Right atrium auricular region (tissue), 2 donors: Measurements from ENCODE around the gene PTPN14. TPM values are rescaled to one million over a fixed set of nuclear protein-coding genes. Genes with fewer than 3 reads are reported as not detected.

Source experiments
- DNase-seq: peaks from one replicate; pipeline ENCODE4 v3.0.0-alpha.2; 2019; ENCODE audit warnings: low spot score
- H3K27ac ChIP-seq, 2 donors: fragments of 200-600 bp; sonication (generic); 1 replicate in 1 of 2; 2 replicates in 1 of 2; pipeline ENCODE4 v1.5.1; 2016 to 2019
- H3K27me3 ChIP-seq, 2 donors: fragments of 200-600 bp; sonication (generic); one replicate each; pipeline versions ENCODE4 v1.5.1 to v1.6.0; 2017 to 2019
- H3K36me3 ChIP-seq: fragments of 200-600 bp; sonication (generic); one replicate; pipeline ENCODE4 v1.5.1; 2016
- H3K4me1 ChIP-seq, 2 donors: fragments of 200-600 bp; sonication (generic); one replicate each; pipeline versions ENCODE4 v1.5.1 to v1.6.0; 2017 to 2019
- H3K4me3 ChIP-seq, 2 donors: fragments of 200-600 bp; sonication (generic); 1 replicate in 1 of 2; 2 replicates in 1 of 2; pipeline ENCODE4 v1.5.1; 2017 to 2019; ENCODE audit warnings: mild to moderate bottlenecking in 1 of 2, moderate library complexity in 1 of 2
- H3K9me3 ChIP-seq, 2 donors: fragments of 200-600 bp; sonication (generic); one replicate each; pipeline ENCODE4 v1.5.1; 2019
- CTCF ChIP-seq, 2 donors: fragments of 200-600 bp; sonication (generic); IDR thresholded peaks; one replicate each; pipeline ENCODE4 v1.5.1; 2019; ENCODE audit warnings: antibody characterized with exemption in 2 of 2
- total RNA-seq, 2 donors: library from RNA; depleted of rRNA; stranded (reverse); fragments of >200 nt; gene quantifications; one replicate each; pipeline ENCODE4 v1.1.0, GENCODE V29; 2016

The PTPN14 gene
- total RNA-seq, 2 donors from 2014 or later: 8.4 to 27.2 TPM

GRCh38 chr1:214547747-214548146 is 3.7 kb downstream of the PTPN14 start:
- peaks cover 0 to 32% of the 10 kb centered on the region in 2 donors for H3K4me1 ChIP-seq
- TF ChIP-seq CTCF (IDR thresholded peaks at IDR 0.05): no peak
- H3K9me3 ChIP-seq: no peaks in the 10 kb centered on the region
- no peaks in the 10 kb centered on the region for H3K27me3 ChIP-seq
- H3K27ac ChIP-seq: no peak overlapping the region
- no peak for DNase-seq
- H3K4me3 ChIP-seq: no peak overlapping the region
- no peaks in the 10 kb centered on the region for H3K36me3 ChIP-seq

- H3K36me3 ChIP-seq: no peaks in the 10 kb centered on the region
- no peak overlapping the region for H3K4me3 ChIP-seq
- no peaks in the 10 kb centered on the region for H3K27me3 ChIP-seq
- H3K4me1 ChIP-seq: peaks cover 0 to 27% of the 10 kb centered on the region in 2 donors
- H3K9me3 ChIP-seq: no peaks in the 10 kb centered on the region
- DNase-seq: no peak
- no peak overlapping the region for H3K27ac ChIP-seq
- no peak for TF ChIP-seq CTCF (IDR thresholded peaks at IDR 0.05)
Observed at GRCh38 chr1:214546886-214547641, 4.3 kb downstream of the PTPN14 start.

GRCh38 chr1:214546084-214546483 is 5.3 kb downstream of the PTPN14 start:
- H3K27me3 ChIP-seq: no peaks in the 10 kb centered on the region
- no peak overlapping the region for H3K4me3 ChIP-seq
- H3K4me1 ChIP-seq: peaks cover 0 to 27% of the 10 kb centered on the region in 2 donors
- no peaks in the 10 kb centered on the region for H3K36me3 ChIP-seq
- H3K27ac ChIP-seq: no peak overlapping the region
- no peaks in the 10 kb centered on the region for H3K9me3 ChIP-seq
- no peak for TF ChIP-seq CTCF (IDR thresholded peaks at IDR 0.05)
- no peak for DNase-seq

- Histone ChIP-seq H3K27me3 (no peaks in the 10 kb centered on the region), H3K4me3 (no peak overlapping the region), H3K36me3 (no peaks in the 10 kb centered on the region), H3K4me1 (peaks cover 0 to 25% of the 10 kb centered on the region in 2 donors), H3K27ac (no peak overlapping the region), H3K9me3 (no peaks in the 10 kb centered on the region)
- TF ChIP-seq CTCF (IDR thresholded peaks at IDR 0.05): no peak
- DNase-seq: no peak
Observed at GRCh38 chr1:214545293-214545692, 6.1 kb downstream of the PTPN14 start.

GRCh38 chr1:214544791-214545190 is 6.6 kb downstream of the PTPN14 start:
- no peaks in the 10 kb centered on the region for H3K27me3 ChIP-seq
- H3K4me1 ChIP-seq: peaks cover 0 to 24% of the 10 kb centered on the region in 2 donors
- TF ChIP-seq CTCF (IDR thresholded peaks at IDR 0.05): no peak
- H3K36me3 ChIP-seq: no peaks in the 10 kb centered on the region
- no peak overlapping the region for H3K4me3 ChIP-seq
- no peak overlapping the region for H3K27ac ChIP-seq
- DNase-seq: no peak
- no peaks in the 10 kb centered on the region for H3K9me3 ChIP-seq
